A673 (cell line): ENCODE data around the gene LGALS16. TPM values are rescaled to one million over a fixed set of nuclear protein-coding genes. Genes with fewer than 3 reads are reported as not detected.

Source experiments
- BruUV-seq: library from RNA; stranded (reverse); fragments of 400-500 nt; replicated peaks from 2 replicates; lab custom pipeline; 2021; lab: Mats Ljungman, UMichigan
- CTCF ChIA-PET: fragments of 300-600 bp; sonication (Branson Sonifier 250); formaldehyde crosslinking; loops from one replicate; lab custom pipeline; 2022; ENCODE audit warnings: antibody characterized with exemption; lab: Charles Lee
- POLR2A ChIA-PET: fragments of 300-600 bp; sonication (Branson Sonifier 250); formaldehyde crosslinking; loops from one replicate; lab custom pipeline; 2022; ENCODE audit warnings: antibody characterized with exemption; ENCODE audit not compliant: low non-redundant PET; lab: Charles Lee
- DNase-seq: peaks from one replicate; pipeline ENCODE4 v3.0.0-alpha.2; 2015; ENCODE audit warnings: low spot score
- H3K27ac ChIP-seq: fragments of 200-600 bp; sonication (generic); 2 replicates; pipeline ENCODE4 v1.5.1; 2016; ENCODE audit warnings: mixed run types, low read depth, mild to moderate bottlenecking, mixed read lengths, antibody characterized with exemption, low read length; ENCODE audit not compliant: poor library complexity, severe bottlenecking
- H3K27me3 ChIP-seq: fragments of 200-600 bp; sonication (generic); replicated peaks from 2 replicates; pipeline ENCODE4 v1.6.1; 2017; ENCODE audit warnings: mixed run types, low read depth, mild to moderate bottlenecking, mixed read lengths, antibody characterized with exemption, low read length; ENCODE audit not compliant: insufficient read depth, poor library complexity
- H3K36me3 ChIP-seq: fragments of 200-600 bp; sonication (generic); 2 replicates; pipeline ENCODE4 v1.6.1; 2016; ENCODE audit warnings: mixed run types, mild to moderate bottlenecking, mixed read lengths, antibody characterized with exemption, low read length; ENCODE audit not compliant: insufficient read depth, poor library complexity, severe bottlenecking
- H3K4me1 ChIP-seq: fragments of 200-600 bp; sonication (generic); 2 replicates; pipeline ENCODE4 v1.6.1; 2017; ENCODE audit warnings: mixed run types, mild to moderate bottlenecking, mixed read lengths, antibody characterized with exemption, low read length; ENCODE audit not compliant: insufficient read depth, poor library complexity, severe bottlenecking
- H3K4me3 ChIP-seq: fragments of 200-600 bp; sonication (generic); 2 replicates; pipeline ENCODE4 v1.5.1; 2016; ENCODE audit warnings: low read depth, mixed run types, mild to moderate bottlenecking, mixed read lengths, low read length; ENCODE audit not compliant: poor library complexity, severe bottlenecking
- H3K9me3 ChIP-seq: fragments of 200-600 bp; sonication (generic); 2 replicates; pipeline ENCODE4 v1.6.1; 2016; ENCODE audit warnings: mixed run types, low read depth, mild to moderate bottlenecking, mixed read lengths, antibody characterized with exemption, low read length; ENCODE audit not compliant: poor library complexity, severe bottlenecking
- EZH2 ChIP-seq: fragments of 200-600 bp; sonication (generic); IDR thresholded peaks from 2 replicates; pipeline ENCODE4 v1.6.1; 2017; ENCODE audit warnings: borderline replicate concordance, low read depth, mild to moderate bottlenecking, mixed read lengths, antibody characterized with exemption, low read length; ENCODE audit not compliant: poor library complexity, severe bottlenecking
- intact Hi-C: fragments of 100-400 bp; cut with micrococcal nuclease; formaldehyde crosslinking; loops from one replicate; pipeline ENCODE4 v1.10.0; 2022; ENCODE audit not compliant: unreplicated experiment
- total RNA-seq: library from RNA; stranded (reverse); gene quantifications from 2 replicates; pipeline ENCODE4 v1.2.3, GENCODE V29; 2021
- TF ChIP-seq, protein P1 (sequence below): fragments of 300-800, 200-600 bp; sonication (generic); conservative IDR thresholded peaks from 2 replicates; pipeline ENCODE4 v1.5.1; 2017; ENCODE audit warnings: low read depth, mild to moderate bottlenecking, antibody characterized with exemption, low read length, moderate library complexity, mixed read lengths

LGALS16 gene
- total RNA-seq, 1 experiment from 2014 or later: not detected

DNA sequence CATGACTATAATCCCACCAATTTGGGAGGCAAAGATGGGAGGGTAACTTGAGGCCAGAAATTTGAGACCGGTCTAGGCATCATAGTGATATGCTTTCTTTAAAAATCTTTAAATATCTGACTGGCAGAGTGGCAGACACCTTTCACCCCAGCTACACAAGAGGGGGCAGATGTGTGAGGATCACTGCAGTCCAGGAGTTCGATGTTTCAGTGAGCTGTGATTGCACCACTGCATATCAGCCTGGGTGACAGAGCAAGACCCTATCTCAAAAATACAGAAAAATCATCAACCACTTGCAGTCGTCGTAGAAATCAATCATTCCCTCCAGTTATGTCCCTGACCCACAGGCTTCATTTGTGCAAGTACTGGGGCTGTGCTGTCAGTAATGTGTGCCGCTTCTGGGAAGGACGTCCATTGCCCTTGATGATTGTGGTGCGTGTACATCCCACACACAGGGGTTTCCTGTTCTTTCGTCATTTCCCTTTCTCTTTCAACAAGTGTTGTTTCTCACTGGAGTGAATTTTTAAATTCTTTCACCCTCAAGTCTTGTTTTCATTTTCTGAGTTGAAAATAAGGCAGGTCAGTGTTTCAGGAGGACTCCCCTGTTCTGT is 50.0 kb downstream of the LGALS16 start:
- no peak overlapping the region for H3K27ac ChIP-seq
- TF ChIP-seq EZH2: no peak
- TF ChIP-seq, protein P1, sequence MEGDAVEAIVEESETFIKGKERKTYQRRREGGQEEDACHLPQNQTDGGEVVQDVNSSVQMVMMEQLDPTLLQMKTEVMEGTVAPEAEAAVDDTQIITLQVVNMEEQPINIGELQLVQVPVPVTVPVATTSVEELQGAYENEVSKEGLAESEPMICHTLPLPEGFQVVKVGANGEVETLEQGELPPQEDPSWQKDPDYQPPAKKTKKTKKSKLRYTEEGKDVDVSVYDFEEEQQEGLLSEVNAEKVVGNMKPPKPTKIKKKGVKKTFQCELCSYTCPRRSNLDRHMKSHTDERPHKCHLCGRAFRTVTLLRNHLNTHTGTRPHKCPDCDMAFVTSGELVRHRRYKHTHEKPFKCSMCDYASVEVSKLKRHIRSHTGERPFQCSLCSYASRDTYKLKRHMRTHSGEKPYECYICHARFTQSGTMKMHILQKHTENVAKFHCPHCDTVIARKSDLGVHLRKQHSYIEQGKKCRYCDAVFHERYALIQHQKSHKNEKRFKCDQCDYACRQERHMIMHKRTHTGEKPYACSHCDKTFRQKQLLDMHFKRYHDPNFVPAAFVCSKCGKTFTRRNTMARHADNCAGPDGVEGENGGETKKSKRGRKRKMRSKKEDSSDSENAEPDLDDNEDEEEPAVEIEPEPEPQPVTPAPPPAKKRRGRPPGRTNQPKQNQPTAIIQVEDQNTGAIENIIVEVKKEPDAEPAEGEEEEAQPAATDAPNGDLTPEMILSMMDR: no peak
- H3K9me3 ChIP-seq: no peaks in the 10 kb centered on the region
- BruUV-seq: no TSS peak
- H3K4me3 ChIP-seq: no peak overlapping the region
- intact Hi-C loops: no loop called here
- H3K4me1 ChIP-seq: no peaks in the 10 kb centered on the region
- ChIA-PET CTCF (interaction anchor here (0.6 kb wide), 1 partner anchor 460 kb away, joined by 3 read pairs; no protein-coding TSS in a partner anchor), POLR2A (no interaction called here)
- peaks cover 37% of the 10 kb centered on the region for H3K27me3 ChIP-seq
- no peak for DNase-seq
- H3K36me3 ChIP-seq: no peaks in the 10 kb centered on the region

GRCh38 chr19:39708594-39708993 is 52.9 kb downstream of the LGALS16 start:
- DNase-seq: no peak
- BruUV-seq: no TSS peak
- POLR2A ChIA-PET: no interaction called here
- no peak overlapping the region for H3K27ac ChIP-seq
- intact Hi-C loops: no loop called here
- H3K27me3 ChIP-seq: peaks cover 45% of the 10 kb centered on the region
- CTCF ChIA-PET: no interaction called here
- no peaks in the 10 kb centered on the region for H3K36me3 ChIP-seq
- TF ChIP-seq EZH2: no peak
- TF ChIP-seq, protein P1: no peak
- H3K9me3 ChIP-seq: no peaks in the 10 kb centered on the region
- H3K4me3 ChIP-seq: no peak overlapping the region
- H3K4me1 ChIP-seq: no peaks in the 10 kb centered on the region

- no peak overlapping the region for H3K27ac ChIP-seq
- DNase-seq: no peak
- H3K4me1 ChIP-seq: no peaks in the 10 kb centered on the region
- H3K27me3 ChIP-seq: peaks cover 45% of the 10 kb centered on the region
- no peaks in the 10 kb centered on the region for H3K9me3 ChIP-seq
- no TSS peak for BruUV-seq
- CTCF ChIA-PET: no interaction called here
- TF ChIP-seq EZH2: no peak
- TF ChIP-seq, protein P1: no peak
- intact Hi-C loops: no loop called here
- no peaks in the 10 kb centered on the region for H3K36me3 ChIP-seq
- H3K4me3 ChIP-seq: no peak overlapping the region
- POLR2A ChIA-PET: no interaction called here
Measured at GRCh38 chr19:39709026-39709872, 53.5 kb downstream of the LGALS16 start.

Other genes with a start within 250 kb of the LGALS16 start
- gene ZFP36, start 249.1 kb upstream of the LGALS16 start, total RNA-seq: 7.1 and 8.1 TPM in 2 replicates
- 99.1 and 99.4 TPM in 2 replicates for gene PLEKHG2, start 243.2 kb upstream of the LGALS16 start, total RNA-seq
- gene RPS16, start 220.0 kb upstream of the LGALS16 start, total RNA-seq: 1,898 and 1,963 TPM in 2 replicates
- gene SUPT5H, start 210.3 kb upstream of the LGALS16 start, total RNA-seq: 160 and 169 TPM in 2 replicates
- 165 and 174 TPM in 2 replicates for gene TIMM50, start 175.1 kb upstream of the LGALS16 start, total RNA-seq
- 0.69 and 0.96 TPM in 2 replicates for gene DLL3, start 157.0 kb upstream of the LGALS16 start, total RNA-seq
- not detected in 2 replicates for gene SELENOV, start 140.8 kb upstream of the LGALS16 start, total RNA-seq
- 3.4 and 4.2 TPM in 2 replicates for gene EID2B, start 123.1 kb upstream of the LGALS16 start, total RNA-seq
- 25.0 and 25.2 TPM in 2 replicates for gene EID2, start 115.8 kb upstream of the LGALS16 start, total RNA-seq
- gene LGALS13, start 53.4 kb upstream of the LGALS16 start, total RNA-seq: not detected in 2 replicates
- gene LGALS14, start 48.6 kb downstream of the LGALS16 start, total RNA-seq: not detected in 2 replicates
- not detected in 2 replicates for gene CLC, start 82.1 kb downstream of the LGALS16 start, total RNA-seq
- not detected in 2 replicates for gene LEUTX, start 122.9 kb downstream of the LGALS16 start, total RNA-seq
- 16.0 and 19.0 TPM in 2 replicates for gene DYRK1B, start 178.2 kb downstream of the LGALS16 start, total RNA-seq
- 573 and 581 TPM in 2 replicates for gene FBL, start 190.5 kb downstream of the LGALS16 start, total RNA-seq